NCI-H146 (cell line): ENCODE measurements around the gene COL23A1.

ENCODE experiments used
- DNase-seq: peaks from one replicate; lab custom pipeline; 2025; lab: John Stamatoyannopoulos, UW

The COL23A1 gene

DNA sequence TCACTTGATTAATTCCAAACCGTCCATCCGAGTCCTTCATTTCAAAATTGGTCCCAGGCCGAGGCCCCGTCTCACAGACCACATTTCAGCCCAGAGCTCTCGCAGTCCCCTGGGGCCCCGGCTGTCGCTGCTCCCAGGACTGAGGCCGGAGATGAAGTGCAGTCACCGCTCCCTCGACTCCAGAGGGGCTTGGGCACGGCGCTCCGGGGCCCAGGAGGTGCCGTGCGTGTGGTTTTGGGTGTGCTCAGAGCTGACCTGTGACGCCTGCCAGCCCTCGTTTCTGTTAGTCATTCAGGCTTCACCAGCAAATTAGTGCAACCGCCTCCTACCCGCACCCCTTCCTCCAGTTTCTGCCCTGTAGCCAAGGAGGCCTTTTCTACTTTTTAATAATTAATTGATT is 308.9 kb downstream of the COL23A1 start:
- DNase-seq, result no peak

DNA sequence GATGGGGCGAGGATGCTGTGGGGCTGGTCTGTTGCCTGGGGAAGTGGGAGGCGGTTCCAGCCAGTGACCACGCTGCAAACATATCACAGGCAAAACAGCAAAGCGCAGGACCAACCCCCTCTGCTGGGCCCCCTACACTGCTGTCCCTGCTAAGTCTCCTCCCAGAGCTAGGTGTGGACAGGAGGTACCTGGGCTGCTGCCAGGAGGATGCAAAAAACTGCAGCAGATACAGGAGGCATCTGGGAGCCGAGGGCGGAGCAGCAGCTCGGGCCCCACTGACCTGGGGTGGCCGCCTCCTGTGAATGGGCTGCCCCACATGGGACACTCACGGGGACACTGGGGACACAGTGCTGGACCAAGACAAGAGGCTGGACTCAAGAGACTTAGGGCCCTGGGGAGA is 309.6 kb downstream of the COL23A1 start:
- DNase-seq, result no peak

DNA sequence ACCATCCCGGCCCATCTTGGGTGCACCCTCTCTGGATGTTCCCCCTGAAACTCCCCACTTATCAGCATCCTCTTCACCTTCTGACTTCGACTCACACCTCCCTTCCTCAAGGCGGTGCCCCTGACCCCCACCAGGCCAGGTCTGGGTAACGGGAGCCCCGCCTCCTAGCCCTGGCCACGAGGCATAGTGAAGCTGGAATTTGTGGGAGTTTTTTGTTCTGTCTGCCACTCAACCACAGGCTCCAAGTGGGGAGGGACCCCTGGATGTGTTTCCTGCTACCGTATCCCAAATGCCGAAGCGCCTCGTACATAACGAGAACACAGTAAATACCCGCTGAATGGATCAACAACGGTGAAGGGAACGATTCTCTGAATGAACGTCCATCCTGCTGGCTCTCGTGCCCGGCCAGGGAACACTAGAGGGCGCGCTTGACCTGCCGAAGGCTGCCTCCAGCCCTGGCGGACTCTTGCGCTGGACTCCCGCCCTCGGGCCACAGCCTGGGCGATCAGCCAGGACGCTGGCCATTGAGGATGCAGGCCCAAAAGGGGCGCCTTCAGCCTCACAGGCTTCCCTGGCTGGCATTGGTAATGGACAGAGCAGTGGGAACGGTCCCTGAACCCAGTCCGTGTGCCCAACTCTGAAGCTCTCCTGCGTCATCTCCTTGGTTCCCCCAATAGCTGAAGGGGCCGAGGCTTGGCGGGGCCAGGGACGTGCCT is 310.3 kb downstream of the COL23A1 start:
- peak; percentile 58 for DNase-seq

DNA sequence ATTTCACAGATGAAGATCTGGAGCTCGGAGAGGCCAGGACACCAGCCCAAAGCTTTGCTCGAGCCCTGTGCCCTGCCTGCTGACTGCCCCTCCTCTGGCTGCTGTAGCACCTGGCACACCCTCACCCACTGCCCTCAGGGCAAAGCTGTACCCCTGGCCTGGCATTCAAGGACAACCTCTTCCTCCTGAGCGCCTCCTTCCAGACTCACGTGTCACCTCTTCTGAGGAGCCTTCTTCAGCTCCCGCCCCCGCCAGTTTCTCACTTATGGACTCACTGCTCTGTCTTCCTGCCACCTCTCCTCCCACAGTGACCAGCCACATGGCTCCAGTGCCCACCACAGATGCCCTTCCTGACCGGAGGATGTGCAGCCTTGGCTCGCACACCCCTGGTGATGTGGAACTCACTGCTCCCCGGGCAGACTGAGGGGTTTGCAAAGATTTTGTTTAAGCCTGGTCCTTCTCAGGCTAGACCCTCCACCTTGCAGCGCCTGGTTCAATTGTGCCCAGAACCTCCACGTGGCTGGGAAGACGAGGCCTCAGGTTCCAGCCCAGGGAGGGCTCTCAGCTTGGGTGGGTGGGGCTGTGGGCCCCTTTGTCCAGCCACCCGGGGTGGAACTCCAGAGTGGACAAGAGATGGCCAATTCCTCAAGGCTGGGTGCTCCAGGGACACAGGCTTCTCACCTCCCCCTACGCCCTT is 311.0 kb downstream of the COL23A1 start:
- DNase-seq, result no peak

DNA sequence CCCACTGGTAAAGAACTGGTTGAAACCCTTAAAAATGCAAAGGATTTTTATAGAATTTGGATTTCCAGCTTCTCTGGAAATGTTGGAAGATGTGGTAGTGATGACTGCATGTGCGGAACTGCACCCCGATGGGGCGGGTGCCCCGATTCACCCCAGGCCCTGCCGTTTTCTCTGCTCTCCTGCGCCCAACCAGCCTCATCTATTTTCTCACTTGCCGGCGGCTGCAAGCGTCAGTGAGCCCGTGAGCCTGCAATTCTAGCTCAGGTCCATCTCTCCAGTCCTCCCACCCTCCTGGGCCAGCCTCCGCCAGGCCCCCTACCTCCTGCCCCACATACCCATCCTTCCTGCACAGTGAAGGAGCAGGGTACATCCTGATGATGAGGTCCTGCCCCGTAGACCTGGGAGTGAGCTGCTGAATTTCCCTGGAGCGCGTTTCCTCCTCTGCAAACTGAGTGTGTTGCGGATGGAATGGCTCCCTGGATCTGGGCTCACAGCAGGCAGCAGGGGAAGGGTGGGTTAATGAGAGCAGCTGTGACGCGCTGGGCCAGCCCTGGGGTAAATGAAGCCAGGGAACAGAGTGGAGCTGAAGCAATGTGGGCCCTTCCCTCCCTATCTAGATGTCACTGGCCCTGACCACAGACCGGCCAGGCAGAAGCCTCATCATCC is 311.7 kb downstream of the COL23A1 start:
- DNase-seq, result peak; percentile 12

DNA sequence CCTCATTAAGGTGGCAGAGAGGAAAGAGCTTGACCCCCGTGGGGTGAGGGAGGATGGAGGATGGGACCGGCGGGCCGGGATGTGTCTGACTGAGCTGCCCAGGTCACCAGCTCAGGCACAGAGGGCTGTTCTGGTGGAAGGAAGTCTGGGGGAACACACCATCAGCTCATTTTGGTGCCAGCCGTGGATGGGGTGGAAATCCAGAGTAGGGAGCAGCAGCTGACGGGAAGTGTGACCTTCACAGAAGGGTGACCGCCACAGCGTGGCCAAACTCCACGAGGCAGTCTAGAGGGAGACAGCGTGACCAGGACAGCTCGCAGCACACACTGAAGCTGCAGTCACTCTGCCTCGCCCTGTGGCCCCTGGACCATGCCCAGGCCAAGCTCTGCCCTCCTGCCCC is 312.3 kb downstream of the COL23A1 start:
- no peak for DNase-seq

DNA sequence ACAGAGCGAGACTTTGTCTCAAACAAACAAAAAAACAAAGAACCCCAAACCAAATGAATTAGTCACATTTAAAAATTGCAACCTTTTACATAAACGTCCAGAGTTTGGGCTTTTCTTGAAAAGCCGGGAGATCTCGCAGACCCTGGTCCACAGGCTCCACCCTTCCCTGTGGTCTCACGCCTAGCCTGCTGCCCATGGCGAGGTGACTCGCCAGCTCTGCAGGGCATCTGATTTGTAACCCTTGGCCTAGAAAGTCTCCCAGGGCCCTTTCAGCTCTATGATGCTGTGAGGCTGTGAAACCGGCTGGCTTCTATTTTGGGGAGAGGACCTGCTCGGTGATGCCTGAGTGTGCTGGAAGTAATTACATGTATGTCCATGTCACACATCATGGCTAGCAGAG is 312.8 kb downstream of the COL23A1 start:
- DNase-seq, result no peak

DNA sequence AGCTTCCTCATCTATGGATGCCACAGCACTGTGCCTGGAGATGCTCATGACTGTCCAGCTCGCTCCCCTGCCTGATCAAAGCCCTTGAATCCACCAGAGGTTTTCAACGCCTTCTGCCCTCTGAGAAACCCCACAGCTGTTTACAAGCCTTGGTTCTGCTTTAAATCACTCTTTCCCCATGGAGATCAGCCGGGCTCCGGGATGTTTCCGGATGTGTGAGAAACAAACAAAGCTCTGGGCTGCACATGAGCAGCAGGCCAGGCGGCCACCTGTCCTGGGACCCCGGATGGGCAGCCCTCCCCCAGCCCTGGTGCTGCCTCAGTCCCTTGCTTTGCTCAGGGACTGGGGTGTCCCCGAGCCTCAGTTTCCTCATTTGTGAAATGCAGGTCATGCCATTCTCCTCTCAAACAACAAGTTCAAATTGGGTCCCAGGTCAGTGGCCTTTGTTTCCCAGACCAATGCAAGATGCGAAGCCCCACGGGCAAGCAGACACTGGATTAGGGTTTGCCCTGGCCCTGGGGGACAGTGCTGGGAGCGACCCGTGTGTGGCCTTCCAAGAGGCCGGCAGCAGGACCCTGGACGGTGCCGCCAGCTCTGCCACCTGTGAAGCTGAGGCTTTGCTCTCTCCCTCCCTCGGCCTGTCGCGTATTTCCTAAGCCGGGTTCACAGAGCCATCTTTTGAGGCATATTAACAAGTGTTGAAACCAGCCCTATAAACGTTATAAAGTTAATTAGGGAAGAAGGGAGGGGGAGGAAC is 315.2 kb downstream of the COL23A1 start:
- DNase-seq, result no peak

DNA sequence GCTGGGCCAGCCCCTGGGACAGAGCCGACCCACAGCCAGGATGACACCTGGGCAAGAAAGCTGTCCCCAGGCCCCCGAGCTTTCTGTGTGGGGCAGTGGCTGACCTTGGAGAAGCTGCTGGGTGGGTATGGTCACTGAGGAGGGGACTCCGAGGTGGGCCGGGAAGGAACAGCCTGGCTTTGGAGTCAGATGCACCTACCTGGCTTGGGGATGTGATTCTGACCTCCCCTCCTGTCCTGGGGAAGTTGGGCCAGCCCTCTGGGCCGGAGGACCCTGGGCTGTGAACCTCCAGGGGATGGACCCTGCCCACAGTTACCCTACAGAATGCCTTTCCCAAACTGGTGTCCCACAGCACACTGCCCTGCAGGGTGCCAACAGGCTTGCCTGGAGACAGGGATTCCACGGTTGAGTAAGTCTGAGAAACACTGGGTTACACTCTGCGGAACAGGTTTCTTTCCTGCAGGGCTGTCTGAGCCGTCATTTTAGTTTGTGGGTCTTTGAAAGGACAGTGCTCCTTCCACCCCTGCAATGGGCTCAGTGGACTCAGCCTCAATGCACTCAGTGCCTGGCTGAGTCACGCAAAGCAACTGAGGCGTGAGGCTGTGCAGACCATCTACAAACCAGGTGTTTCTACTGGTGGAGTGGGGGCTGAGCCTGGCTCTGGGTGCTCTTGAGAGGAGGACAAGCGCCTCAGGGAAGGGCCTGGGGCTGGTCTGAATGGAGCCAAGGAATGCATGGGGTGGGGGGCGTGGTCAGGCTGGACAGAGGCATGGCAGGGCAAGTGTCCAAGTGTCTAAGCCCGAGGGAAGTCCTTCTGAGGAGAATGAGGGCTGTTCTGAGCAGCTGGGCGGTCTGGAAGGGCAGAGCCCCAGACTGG is 316.3 kb downstream of the COL23A1 start:
- no peak for DNase-seq

DNA sequence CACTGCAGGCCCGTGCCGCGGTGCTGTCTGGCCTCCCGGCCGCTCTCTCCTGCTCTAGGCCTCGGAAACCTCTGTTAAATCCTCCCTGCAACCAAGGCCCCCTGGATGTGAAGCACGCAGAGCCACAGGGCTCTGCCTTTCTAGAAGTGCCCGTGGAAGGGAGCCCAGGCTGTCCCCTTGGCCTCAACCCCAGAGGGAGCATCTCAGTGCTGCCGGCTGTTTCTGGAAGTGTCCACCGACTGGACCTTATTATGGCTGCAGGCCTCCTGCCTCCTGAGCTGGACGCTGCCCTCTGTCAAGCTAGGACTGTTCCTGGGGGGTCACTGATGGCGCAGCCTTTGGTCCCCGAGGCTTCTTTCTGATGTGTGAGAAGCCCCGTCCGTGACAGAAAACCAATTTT is 317.2 kb downstream of the COL23A1 start:
- DNase-seq, result no peak

DNA sequence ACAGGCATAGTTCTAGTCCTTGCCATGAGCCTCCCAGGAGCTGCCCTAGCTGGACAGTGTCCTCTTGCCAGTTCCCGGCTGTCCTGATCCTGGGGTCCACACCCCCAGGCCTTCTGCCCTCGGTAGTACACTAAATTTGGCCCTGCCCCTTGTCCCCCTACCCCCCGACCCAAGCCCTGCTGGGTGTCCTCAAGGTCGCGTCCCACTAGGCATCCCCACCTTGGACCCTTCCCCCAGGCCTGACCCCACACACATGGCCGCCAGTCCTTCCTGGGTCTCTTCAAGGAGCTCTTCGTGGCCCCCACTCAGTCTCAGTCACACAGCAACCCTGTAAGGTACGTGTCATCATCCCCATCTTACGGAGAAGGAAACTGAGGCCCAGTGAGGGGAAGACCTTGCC is 317.6 kb downstream of the COL23A1 start:
- no peak for DNase-seq

DNA sequence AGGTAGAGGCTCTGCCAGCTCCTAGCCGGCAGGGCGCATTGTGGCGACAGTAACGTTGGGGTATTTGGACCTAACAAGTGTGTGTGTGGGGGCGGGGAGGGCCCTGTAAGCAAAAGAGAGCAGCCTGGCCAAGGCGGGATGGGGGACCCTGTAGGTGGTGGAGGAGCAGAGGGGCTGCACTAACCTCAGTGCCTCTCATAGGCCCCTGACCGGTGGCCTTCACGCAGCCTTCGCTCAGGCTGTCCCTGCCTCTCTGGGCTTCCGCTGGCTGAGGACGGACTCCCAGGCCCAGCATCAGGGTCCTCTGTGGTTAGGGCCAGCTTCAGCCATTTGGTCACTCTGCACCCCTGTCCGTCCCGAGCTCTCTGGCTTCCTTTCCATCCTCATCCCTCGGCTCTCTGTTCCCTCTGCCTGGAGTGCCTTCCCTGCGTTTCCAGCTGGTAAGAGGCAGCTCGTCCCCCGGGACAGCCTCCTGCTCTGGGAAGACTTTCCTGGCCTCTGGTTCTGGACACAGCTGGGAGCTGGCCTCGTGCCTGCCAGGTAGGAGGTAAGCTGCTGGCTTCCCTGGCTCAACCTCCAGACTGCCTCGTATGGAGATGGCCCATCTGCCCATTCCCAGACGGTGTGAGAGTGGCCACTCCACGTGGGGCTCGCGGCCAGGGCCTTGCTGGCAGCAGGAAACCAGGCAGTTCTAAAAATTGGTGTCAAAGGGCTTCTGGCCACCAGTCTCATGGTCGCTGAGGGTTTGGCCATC is 318.3 kb downstream of the COL23A1 start:
- DNase-seq, result no peak

DNA sequence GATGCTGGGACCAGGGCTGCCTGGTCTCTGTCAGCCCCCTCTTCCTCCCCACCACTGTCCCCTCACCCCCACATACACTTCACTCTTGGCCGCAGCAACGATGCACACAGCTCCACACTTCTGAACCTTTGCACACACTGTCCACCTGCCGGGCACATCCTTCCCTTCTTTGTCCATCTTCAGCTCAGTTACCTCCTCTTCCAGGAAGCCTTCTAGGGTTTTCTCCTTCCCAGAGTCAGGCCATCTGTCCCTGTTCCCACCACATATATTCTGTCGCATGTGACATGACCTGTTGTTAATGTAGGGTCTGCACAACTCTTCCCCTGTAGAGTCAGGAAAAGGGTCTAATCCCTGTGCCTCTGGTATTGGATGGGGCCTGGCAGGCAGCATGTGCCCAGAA is 319.0 kb downstream of the COL23A1 start:
- DNase-seq, result no peak

DNA sequence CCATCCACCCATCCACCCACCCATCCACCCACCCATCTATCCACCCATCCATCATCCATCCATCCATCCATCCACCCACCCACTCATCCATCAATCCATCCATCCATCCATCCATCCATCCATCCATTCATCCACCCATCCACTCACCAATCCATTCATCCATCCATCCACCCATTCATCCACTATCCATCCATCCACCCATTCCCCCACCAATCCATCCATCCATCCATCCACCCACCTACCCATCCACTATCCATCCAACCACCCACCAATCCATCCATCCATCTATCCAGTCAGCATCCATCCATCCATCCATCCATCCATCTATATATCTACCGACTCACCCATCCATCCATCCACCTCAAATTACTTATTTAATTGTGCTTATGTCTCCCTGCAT is 320.7 kb downstream of the COL23A1 start:
- DNase-seq, result no peak

DNA sequence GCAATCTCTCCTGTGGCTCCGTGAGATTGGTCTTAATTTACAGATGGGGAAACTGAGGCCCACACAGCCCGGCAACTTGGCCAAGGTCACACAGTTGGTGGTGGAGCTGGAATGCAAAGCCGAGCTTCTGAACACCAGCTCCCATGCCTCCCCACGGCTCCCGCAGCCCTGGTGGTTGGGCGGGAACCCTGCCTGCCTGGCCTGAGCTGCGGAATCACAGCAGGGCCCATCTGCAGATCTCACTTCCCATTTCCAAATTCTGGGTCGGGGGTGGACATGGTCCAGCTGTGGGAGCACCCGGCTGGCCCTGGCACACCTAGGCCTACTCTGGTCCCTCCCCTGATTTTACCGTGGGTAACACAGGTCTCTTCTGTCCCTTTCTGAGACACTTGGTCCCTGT is 322.3 kb downstream of the COL23A1 start:
- DNase-seq, result no peak

DNA sequence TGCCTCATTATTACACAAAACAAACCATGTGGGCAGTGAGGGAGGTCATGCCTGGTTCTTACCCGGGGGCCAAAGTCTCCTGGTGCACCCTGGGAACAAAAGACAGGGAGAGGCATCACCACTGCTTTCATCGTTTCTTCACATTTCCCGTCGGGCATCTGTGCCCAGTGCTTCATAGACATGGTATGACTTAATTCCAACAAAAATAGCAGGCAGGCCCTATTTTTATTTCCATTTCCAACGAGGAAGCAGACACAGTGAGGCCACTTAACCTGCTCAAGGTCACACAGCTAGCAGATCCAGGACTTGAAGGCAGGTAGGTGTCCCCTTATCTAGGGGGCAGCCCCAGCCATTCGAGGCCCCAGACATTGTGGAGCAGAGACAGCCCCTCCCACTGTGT is 322.9 kb downstream of the COL23A1 start:
- DNase-seq, result no peak

DNA sequence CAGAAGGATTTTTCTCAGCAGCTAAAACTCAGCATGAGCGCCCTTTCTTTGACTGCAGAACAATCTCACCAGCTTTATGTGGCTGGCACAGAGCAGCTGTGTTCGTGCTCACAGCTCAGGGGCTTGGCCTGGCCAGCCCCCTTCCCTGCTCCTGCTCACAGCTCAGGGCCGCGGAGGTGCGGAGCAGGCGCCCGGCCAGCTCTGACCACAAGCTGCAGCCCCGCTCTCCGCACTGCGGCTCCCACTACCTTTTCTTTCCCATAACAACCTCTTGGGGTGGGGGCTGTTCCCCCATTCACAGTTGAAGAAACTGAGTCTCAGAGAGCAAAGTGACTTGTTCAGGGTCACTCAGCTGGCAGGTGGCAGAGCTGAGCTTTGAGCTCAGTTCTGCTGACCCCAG is 323.6 kb downstream of the COL23A1 start:
- no peak for DNase-seq

DNA sequence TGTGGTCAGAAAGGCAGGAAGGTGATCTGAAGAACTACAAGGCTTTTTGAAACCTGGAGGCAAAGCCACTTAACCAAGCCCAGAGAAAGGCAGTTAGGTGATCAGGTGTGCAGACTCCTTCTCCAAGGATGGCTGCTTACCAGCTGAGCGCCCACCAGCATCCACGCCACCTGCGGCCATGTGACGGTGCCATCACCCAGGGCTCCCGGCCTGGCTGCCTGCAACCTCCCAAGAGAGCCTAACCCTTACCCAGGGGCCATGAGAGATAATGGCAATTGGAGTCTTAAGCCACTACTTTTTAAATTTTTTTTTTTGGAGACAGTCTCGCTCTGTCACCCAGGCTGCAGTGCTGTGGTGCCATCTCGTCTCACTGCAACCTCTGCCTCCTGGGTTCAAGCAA is 324.4 kb downstream of the COL23A1 start:
- no peak for DNase-seq

DNA sequence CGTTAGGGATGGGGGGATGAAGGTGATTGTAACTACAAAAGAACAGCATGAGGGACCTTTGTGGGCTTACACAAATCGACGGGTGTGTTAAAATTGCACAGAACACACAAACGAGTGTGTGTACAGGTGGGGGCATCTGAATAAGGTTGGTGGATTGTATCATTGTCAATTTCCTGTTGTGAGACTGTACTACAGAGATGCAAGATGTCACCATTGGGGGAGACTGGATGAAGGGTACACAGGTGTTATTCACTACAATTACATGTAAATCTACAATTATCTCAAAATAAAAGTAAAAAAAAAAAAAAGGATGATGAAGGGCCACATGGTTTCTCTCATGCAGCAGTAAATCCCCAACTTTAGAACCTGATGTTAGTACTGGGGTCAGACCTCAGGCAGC is 326.1 kb downstream of the COL23A1 start:
- DNase-seq, result no peak

DNA sequence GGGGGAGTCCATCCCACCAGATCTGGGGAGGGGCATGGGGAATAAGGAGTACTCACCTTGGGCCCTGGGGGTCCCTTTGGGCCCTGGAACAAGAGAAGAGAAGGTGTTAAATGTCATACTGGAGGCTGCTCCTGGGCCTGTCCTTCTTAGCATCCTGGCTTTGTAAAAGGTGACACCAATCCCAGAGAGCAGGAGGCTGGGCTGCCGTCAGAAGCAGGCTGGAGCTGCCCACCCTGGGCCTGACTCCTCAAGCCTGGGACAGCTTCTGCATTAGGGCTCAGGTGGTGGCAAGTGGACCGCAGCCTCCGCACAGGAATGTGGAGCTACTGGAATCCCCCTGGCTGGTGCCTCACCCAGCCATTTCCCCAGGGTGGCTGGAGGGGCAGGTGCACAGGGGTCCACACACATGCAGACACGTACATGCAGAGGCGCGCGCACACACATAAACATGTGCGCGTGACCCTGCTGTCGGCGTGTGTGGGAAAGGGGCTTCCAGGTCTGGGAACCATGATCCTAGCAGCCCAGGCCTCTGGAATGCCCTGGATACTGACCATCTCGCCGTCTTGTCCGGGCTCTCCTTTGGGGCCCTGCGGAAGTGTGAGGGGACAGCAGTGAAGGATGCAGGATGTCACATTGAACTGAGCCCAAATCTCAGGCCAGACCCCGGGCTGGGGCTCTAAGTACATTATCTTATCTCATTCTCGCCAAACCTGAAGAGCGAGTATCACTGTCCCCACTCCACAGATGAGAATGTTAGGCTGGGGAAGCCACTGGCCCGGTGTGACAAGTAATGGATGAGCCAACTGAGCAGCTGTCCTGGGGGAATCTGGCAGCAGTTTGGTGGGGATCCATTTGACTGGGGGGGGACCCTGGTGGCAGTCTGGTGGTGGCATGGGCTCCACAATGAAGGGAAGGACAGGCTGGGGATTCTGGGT is 328.3 kb downstream of the COL23A1 start:
- no peak for DNase-seq
